Esophagus muscularis mucosa (tissue), 4 donors: ENCODE measurements around the gene EFCAB12. TPM values are rescaled to one million over a fixed set of nuclear protein-coding genes. Genes with fewer than 3 reads are reported as not detected.
"Not testable (repeated sequence)": the region's sequence is repeated elsewhere in the genome, so short reads cannot be mapped to it uniquely, and the experiment has no call there.

ENCODE experiments used
- DNase-seq: peaks from one replicate; pipeline ENCODE4 v3.0.0-alpha.2; 2017; ENCODE audit errors: extremely low spot score
- H3K27ac ChIP-seq, 4 donors: fragments of 200-600 bp; sonication (generic); replicated peaks in 1 of 4; 1 replicate in 3 of 4; 2 replicates in 1 of 4; pipeline ENCODE4 v1.5.1; 2016 to 2019; ENCODE audit warnings: mild to moderate bottlenecking in 1 of 4
- H3K27me3 ChIP-seq, 4 donors: fragments of 200-600 bp; sonication (generic); one replicate each; pipeline versions ENCODE4 v1.5.1 to v1.6.0; 2016 to 2019
- H3K36me3 ChIP-seq, 4 donors: fragments of 200-600 bp; sonication (generic); one replicate each; pipeline ENCODE4 v1.5.1; 2016 to 2019
- H3K4me1 ChIP-seq, 4 donors: fragments of 200-600 bp; sonication (generic); one replicate each; pipeline ENCODE4 v1.5.1; 2016 to 2019
- H3K4me3 ChIP-seq, 4 donors: fragments of 200-600 bp; sonication (generic); 1 replicate in 2 of 4; 2 replicates in 2 of 4; pipeline ENCODE4 v1.5.1; 2016 to 2019; ENCODE audit warnings: mild to moderate bottlenecking in 4 of 4, moderate library complexity in 1 of 4
- H3K9me3 ChIP-seq, 4 donors: fragments of 200-600 bp; sonication (generic); 1 replicate in 3 of 4; 2 replicates in 1 of 4; pipeline ENCODE4 v1.5.1; 2016 to 2019
- EP300 ChIP-seq: sonication (generic); formaldehyde crosslinking; IDR thresholded peaks from one replicate; pipeline ENCODE4 v1.6.1; 2017; ENCODE audit warnings: antibody characterized with exemption
- POLR2A ChIP-seq: fragments of 450-650 bp; IDR thresholded peaks from one replicate; pipeline ENCODE4 v1.6.1; 2017; ENCODE audit warnings: antibody characterized with exemption, moderate library complexity, mild to moderate bottlenecking, low read depth
- POLR2AphosphoS5 ChIP-seq, 2 donors: sonication (generic); formaldehyde crosslinking; IDR thresholded peaks; one replicate each; pipeline ENCODE4 v1.6.1; 2017; ENCODE audit warnings: antibody characterized with exemption in 2 of 2
- WGBS: methylation state at CpG from one replicate; pipeline ENCODE4 v1.1.5; 2018; 5-methylcytosine and 5-hydroxymethylcytosine counted together
- intact Hi-C: fragments of 100-400 bp; cut with DNase I; formaldehyde crosslinking; loops from one replicate; pipeline ENCODE4 v1.15.1; 2023
- total RNA-seq, 4 donors: library from RNA; depleted of rRNA; stranded (reverse); fragments of >200 nt; gene quantifications; one replicate each; pipeline versions ENCODE4 v1.1.0 to v1.2.1, GENCODE V29; 2016
- TF ChIP-seq, protein P1 (sequence below), 3 experiments: fragments of 200-600 bp in 2 of 3; fragments of 450-650 bp in 1 of 3; sonication (generic) in 2 of 3; IDR thresholded peaks; one replicate each; pipeline ENCODE4 v1.5.1; 2017 to 2019; ENCODE audit warnings: antibody characterized with exemption in 3 of 3, mild to moderate bottlenecking in 2 of 3, moderate library complexity in 1 of 3

Gene EFCAB12
- total RNA-seq, 4 donors from 2014 or later: 0.19 to 0.42 TPM; not detected in 2

- intact Hi-C loops: no loop called here
- Histone ChIP-seq H3K36me3 (no peaks in the 10 kb centered on the region), H3K4me3 (no peak overlapping the region), H3K27ac (no peak overlapping the region), H3K4me1 (peaks cover 0 to 8% (median 3%) of the 10 kb centered on the region in 4 donors), H3K27me3 (no peaks in the 10 kb centered on the region), H3K9me3 (no peaks in the 10 kb centered on the region)
- 63% methylated on average over 4 of the region's 4 CpGs for WGBS
- TF ChIP-seq POLR2A: no peak
- TF ChIP-seq, protein P1, sequence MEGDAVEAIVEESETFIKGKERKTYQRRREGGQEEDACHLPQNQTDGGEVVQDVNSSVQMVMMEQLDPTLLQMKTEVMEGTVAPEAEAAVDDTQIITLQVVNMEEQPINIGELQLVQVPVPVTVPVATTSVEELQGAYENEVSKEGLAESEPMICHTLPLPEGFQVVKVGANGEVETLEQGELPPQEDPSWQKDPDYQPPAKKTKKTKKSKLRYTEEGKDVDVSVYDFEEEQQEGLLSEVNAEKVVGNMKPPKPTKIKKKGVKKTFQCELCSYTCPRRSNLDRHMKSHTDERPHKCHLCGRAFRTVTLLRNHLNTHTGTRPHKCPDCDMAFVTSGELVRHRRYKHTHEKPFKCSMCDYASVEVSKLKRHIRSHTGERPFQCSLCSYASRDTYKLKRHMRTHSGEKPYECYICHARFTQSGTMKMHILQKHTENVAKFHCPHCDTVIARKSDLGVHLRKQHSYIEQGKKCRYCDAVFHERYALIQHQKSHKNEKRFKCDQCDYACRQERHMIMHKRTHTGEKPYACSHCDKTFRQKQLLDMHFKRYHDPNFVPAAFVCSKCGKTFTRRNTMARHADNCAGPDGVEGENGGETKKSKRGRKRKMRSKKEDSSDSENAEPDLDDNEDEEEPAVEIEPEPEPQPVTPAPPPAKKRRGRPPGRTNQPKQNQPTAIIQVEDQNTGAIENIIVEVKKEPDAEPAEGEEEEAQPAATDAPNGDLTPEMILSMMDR (IDR thresholded peaks at IDR 0.05): no peak
- no peak for TF ChIP-seq POLR2AphosphoS5 (IDR thresholded peaks at IDR 0.05)
- no peak for TF ChIP-seq EP300
- DNase-seq: no peak
Measured at GRCh38 chr3:129416415-129416814, 12.0 kb downstream of the EFCAB12 start.

GRCh38 chr3:129415830-129416229 lies 12.6 kb downstream of the EFCAB12 start:
- no peaks in the 10 kb centered on the region for H3K27me3 ChIP-seq

DNA sequence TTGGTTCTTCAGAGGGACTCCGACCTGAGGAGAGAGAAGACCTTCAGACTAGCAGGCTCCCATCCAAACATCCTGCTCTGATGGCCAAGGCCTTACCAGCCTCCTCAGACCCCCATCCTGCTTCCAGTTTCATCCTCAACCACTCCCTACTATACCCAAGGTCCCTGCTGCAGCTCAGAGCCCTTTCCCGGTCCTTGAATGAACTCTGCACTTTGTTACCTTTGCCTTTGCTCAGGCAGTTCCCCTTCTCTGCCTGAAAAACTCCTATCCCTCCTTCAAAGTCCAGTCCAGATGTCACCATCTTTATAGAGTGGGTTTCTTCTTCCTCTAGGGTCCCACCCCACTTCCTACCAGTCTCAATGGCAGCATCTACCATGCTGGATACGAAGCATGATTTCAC lies 13.1 kb downstream of the EFCAB12 start:
- no peak for DNase-seq
- WGBS: 28% methylated on average over 3 of the region's 3 CpGs
- no peaks in the 10 kb centered on the region for H3K36me3 ChIP-seq
- no peak overlapping the region for H3K4me3 ChIP-seq
- no peaks in the 10 kb centered on the region for H3K27me3 ChIP-seq
- H3K4me1 ChIP-seq: peaks cover 0 to 8% (median 3%) of the 10 kb centered on the region in 4 donors
- TF ChIP-seq POLR2AphosphoS5 (IDR thresholded peaks at IDR 0.05) (no peak), EP300 (no peak), POLR2A (no peak)
- TF ChIP-seq, protein P1 (IDR thresholded peaks at IDR 0.05): no peak
- no peaks in the 10 kb centered on the region for H3K9me3 ChIP-seq
- no peak overlapping the region for H3K27ac ChIP-seq
- intact Hi-C loops: no loop called here

More at GRCh38 chr3:129415830-129416229, 12.6 kb downstream of the EFCAB12 start:
- 88% methylated on average over 6 of the region's 6 CpGs for WGBS
- intact Hi-C loops: no loop called here
- H3K4me3 ChIP-seq: no peak overlapping the region
- no peaks in the 10 kb centered on the region for H3K9me3 ChIP-seq
- TF ChIP-seq, protein P1 (IDR thresholded peaks at IDR 0.05): no peak
- no peak for TF ChIP-seq EP300
- TF ChIP-seq POLR2AphosphoS5 (IDR thresholded peaks at IDR 0.05): no peak
- no peak for TF ChIP-seq POLR2A
- H3K27ac ChIP-seq: no peak overlapping the region
- no peak for DNase-seq
- H3K36me3 ChIP-seq: no peaks in the 10 kb centered on the region
- H3K4me1 ChIP-seq: peaks cover 0 to 8% (median 3%) of the 10 kb centered on the region in 4 donors

DNA sequence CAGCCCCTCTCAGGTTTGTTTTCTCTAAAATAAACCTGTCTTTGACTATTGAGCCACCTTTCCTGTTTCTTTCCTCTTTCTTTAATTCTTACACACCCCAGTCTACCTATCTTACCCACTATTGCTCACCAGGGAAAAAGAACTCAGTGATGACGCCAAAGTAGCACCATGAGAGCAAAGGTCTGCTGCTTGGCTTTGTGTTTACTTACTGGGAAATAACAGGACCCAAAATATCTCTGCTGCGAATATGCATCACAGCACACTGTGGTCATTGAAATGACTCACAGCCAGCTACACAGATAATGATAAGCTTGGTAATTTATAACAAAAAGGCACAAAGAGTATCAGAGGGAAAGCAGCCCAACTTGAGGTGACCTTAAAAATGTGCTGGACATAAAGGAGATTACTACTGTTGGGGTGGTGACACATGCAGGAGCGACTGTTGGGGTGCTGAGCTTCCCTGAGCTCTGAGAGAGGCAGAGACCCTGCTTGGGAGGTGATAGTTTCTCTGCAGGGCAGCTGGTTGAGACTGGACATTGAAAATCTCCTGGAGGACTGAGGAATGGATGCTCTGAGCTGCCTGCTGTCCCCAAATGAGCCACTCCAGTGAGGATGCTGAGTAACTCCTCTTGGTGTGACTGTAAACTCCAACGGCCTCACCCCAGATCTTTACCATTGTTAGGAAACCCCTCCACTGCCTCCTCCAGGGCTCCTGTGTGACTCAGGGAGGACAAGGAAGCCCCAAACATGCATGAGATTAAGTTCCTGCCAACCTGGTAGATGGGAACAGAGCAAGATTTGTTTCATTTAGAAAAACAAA lies 14.5 kb downstream of the EFCAB12 start:
- TF ChIP-seq POLR2AphosphoS5 (IDR thresholded peaks at IDR 0.05) (no peak), EP300 (no peak), POLR2A (no peak)
- TF ChIP-seq, protein P1 (IDR thresholded peaks at IDR 0.05): no peak
- no peaks in the 10 kb centered on the region for H3K36me3 ChIP-seq
- H3K4me3 ChIP-seq: no peak overlapping the region
- H3K27ac ChIP-seq: no peak overlapping the region
- no peaks in the 10 kb centered on the region for H3K27me3 ChIP-seq
- H3K9me3 ChIP-seq: no peaks in the 10 kb centered on the region
- DNase-seq: no peak
- peaks cover 0 to 8% (median 3%) of the 10 kb centered on the region in 4 donors for H3K4me1 ChIP-seq
- intact Hi-C loops: no loop called here
- WGBS: 76% methylated on average over 4 of the region's 4 CpGs

DNA sequence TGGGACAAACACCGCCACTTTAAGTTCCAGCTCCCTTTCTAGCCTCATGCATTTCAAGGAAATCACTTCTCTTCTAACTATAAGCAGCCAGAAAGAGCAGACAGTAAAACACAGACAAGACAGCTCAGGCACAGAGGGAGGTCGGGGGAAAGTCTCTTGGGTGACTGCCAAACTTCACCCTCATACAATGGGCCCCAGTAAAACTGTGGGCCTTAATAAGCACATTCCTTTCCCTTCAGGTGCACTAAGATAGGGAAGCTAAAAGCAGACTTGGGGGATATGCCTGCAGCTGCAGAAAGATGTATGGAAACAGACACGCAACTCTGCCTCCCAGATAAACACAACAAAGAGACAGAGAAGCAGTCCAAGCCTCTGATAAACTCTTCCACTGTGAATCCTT lies 15.2 kb downstream of the EFCAB12 start:
- H3K4me3 ChIP-seq, H3K27ac ChIP-seq, H3K9me3 ChIP-seq, H3K36me3 ChIP-seq, intact Hi-C loops, H3K4me1 ChIP-seq, DNase-seq, H3K27me3 ChIP-seq: not testable (repeated sequence)
- WGBS: 59% methylated on average over 3 of the region's 3 CpGs
